Endothelial cell (in vitro differentiated cells): ENCODE measurements around the gene STS. TPM values are rescaled to one million over a fixed set of nuclear protein-coding genes. Genes with fewer than 3 reads are reported as not detected.

ENCODE experiments used
- DNase-seq: peaks from one replicate; pipeline ENCODE4 v3.0.0; 2021; ENCODE audit warnings: low spot score
- H3K27ac Mint-ChIP-seq: one replicate; pipeline ENCODE4 v1.8.0; 2021; ENCODE audit warnings: mixed read lengths, inconsistent platforms; ENCODE audit not compliant: unreplicated experiment
- H3K27me3 Mint-ChIP-seq: one replicate; pipeline ENCODE4 v1.8.0; 2021; ENCODE audit warnings: mild to moderate bottlenecking, moderate library complexity, mixed read lengths, inconsistent platforms; ENCODE audit not compliant: unreplicated experiment
- H3K36me3 Mint-ChIP-seq: one replicate; pipeline ENCODE4 v1.8.0; 2021; ENCODE audit warnings: mild to moderate bottlenecking, low read depth, mixed read lengths, inconsistent platforms; ENCODE audit not compliant: unreplicated experiment
- H3K4me1 Mint-ChIP-seq: one replicate; pipeline ENCODE4 v1.8.0; 2021; ENCODE audit warnings: mild to moderate bottlenecking, mixed read lengths, inconsistent platforms; ENCODE audit not compliant: unreplicated experiment
- H3K4me3 Mint-ChIP-seq: one replicate; pipeline ENCODE4 v1.8.0; 2021; ENCODE audit warnings: mild to moderate bottlenecking, mixed read lengths, inconsistent platforms; ENCODE audit not compliant: unreplicated experiment
- H3K9me3 Mint-ChIP-seq: one replicate; pipeline ENCODE4 v1.8.0; 2021; ENCODE audit warnings: mixed read lengths, inconsistent platforms; ENCODE audit not compliant: unreplicated experiment
- CTCF ChIP-seq: fragments of 200-600 bp; sonication (generic); IDR thresholded peaks from one replicate; pipeline ENCODE4 v1.5.0; 2021; ENCODE audit warnings: antibody characterized with exemption; ENCODE audit not compliant: unreplicated experiment
- total RNA-seq: library from RNA; stranded (reverse); fragmentation: NEBNext Ultra II Directional; extraction: Animal tissue kit (Norgen Biotek cat#: 25700); gene quantifications from one replicate; pipeline ENCODE4 v1.2.1, GENCODE V29; 2021; ENCODE audit not compliant: unreplicated experiment

The STS gene
- total RNA-seq, 1 donor from 2014 or later = 7.2 TPM

- no peaks in the 10 kb centered on the region for H3K9me3 Mint-ChIP-seq
- no peak overlapping the region for H3K4me3 Mint-ChIP-seq
- H3K36me3 Mint-ChIP-seq = peaks cover 4% of the 10 kb centered on the region
- no peak for DNase-seq
- peaks cover 43% of the 10 kb centered on the region for H3K4me1 Mint-ChIP-seq
- no peaks in the 10 kb centered on the region for H3K27me3 Mint-ChIP-seq
- no peak for TF ChIP-seq CTCF
- H3K27ac Mint-ChIP-seq = no peak overlapping the region
Measured at GRCh38 chrX:7120878-7121219, 26.7 kb upstream of the STS start.

- Mint-ChIP-seq H3K36me3 (peaks cover 4% of the 10 kb centered on the region), H3K9me3 (no peaks in the 10 kb centered on the region), H3K27me3 (peaks cover 2% of the 10 kb centered on the region), H3K4me3 (no peak overlapping the region), H3K27ac (no peak overlapping the region), H3K4me1 (peaks cover 16% of the 10 kb centered on the region)
- TF ChIP-seq CTCF = no peak
- no peak for DNase-seq
Measured at GRCh38 chrX:7127056-7127455, 20.5 kb upstream of the STS start.

- Mint-ChIP-seq H3K27me3 (peaks cover 2% of the 10 kb centered on the region), H3K27ac (peak overlapping the region; percentile 96), H3K36me3 (peaks cover 4% of the 10 kb centered on the region), H3K4me3 (no peak overlapping the region), H3K9me3 (no peaks in the 10 kb centered on the region), H3K4me1 (peaks cover 31% of the 10 kb centered on the region)
- TF ChIP-seq CTCF = no peak
- DNase-seq = no peak
Measured at GRCh38 chrX:7131621-7132020, 15.9 kb upstream of the STS start.

GRCh38 chrX:7132335-7133049, 15.0 kb upstream of the STS start:
- Mint-ChIP-seq H3K36me3 (peaks cover 4% of the 10 kb centered on the region), H3K4me1 (peaks cover 31% of the 10 kb centered on the region), H3K27me3 (peaks cover 2% of the 10 kb centered on the region), H3K27ac (peak overlapping the region; percentile 96), H3K9me3 (no peaks in the 10 kb centered on the region), H3K4me3 (peak overlapping the region; percentile 25)
- TF ChIP-seq CTCF = no peak
- DNase-seq = peak; percentile 33

GRCh38 chrX:7133050-7133440, 14.5 kb upstream of the STS start:
- no peak for DNase-seq
- Mint-ChIP-seq H3K27ac (peak overlapping the region; percentile 96), H3K27me3 (peaks cover 2% of the 10 kb centered on the region), H3K36me3 (peaks cover 4% of the 10 kb centered on the region), H3K4me3 (peak overlapping the region; percentile 25), H3K9me3 (no peaks in the 10 kb centered on the region), H3K4me1 (peaks cover 31% of the 10 kb centered on the region)
- TF ChIP-seq CTCF = no peak
